ENCODE results near the gene SHOC2. TPM values are rescaled to one million over a fixed set of nuclear protein-coding genes. Genes with fewer than 3 reads are reported as not detected.

The SHOC2 gene
- total and polyA plus RNA-seq, 7 experiments from 2014 or later: 48.2 to 71.7 (median 60.2) TPM

- H3K4me1 Mint-ChIP-seq: peaks cover 30 to 67% (median 62%) of the 10 kb centered on the region in 7 donors
- H3K4me3 Mint-ChIP-seq: peak overlapping the region; percentile 86 to 100 (median 96)
- intact Hi-C loops (cut with micrococcal nuclease): loop anchor here (1.0 to 5.0 kb wide), 27 partner anchors 9 to 1527 kb away; partner anchors contain the start of genes DUSP5 (in 2 of the 2), SMC3 (in 2 of the 2), ADRA2A (in 1 of the 2) and PDCD4 (in 1 of the 2)
- no peaks in the 10 kb centered on the region for H3K27me3 ChIP-seq (ENCODE audit: control insufficient read depth in 2 of 2, insufficient read depth in 2 of 2, low read length in 2 of 2)
- ChIA-PET CTCF (interaction anchor here (1.0 kb wide), 1 partner anchor 27 kb away, joined by 3 read pairs; no protein-coding TSS in a partner anchor), POLR2A (interaction anchor here (0.6 kb wide), 1 partner anchor 1809 kb away, joined by 3 read pairs; no protein-coding TSS in a partner anchor)
- no peak for ATAC-seq
- peaks cover 0 to 8% (median 4%) of the 10 kb centered on the region in 5 donors for H3K36me3 Mint-ChIP-seq
- peaks cover 7 to 17% of the 10 kb centered on the region in 2 donors for H3K4me1 ChIP-seq (ENCODE audit: control insufficient read depth in 2 of 2, insufficient read depth in 2 of 2, low read length in 2 of 2)
- H3K9me3 Mint-ChIP-seq: no peaks in the 10 kb centered on the region
- peak overlapping the region; percentile 49 for H3K4me3 ChIP-seq (ENCODE audit: low read length)
- H3K36me3 ChIP-seq (ENCODE audit: control insufficient read depth in 2 of 3, insufficient read depth in 3 of 3, low read length in 3 of 3): peaks cover 0 to 11% (median 0%) of the 10 kb centered on the region in 3 experiments
- no peaks in the 10 kb centered on the region for H3K27me3 Mint-ChIP-seq
- H3K9me3 ChIP-seq (ENCODE audit: control insufficient read depth in 2 of 3, low read length in 3 of 3): no peaks in the 10 kb centered on the region
- peak in 6 of 9 donors; percentile 16 to 34 (median 28) for DNase-seq
- H3K27ac ChIP-seq (ENCODE audit: low read depth, low read length): peak overlapping the region; percentile 91
- H3K27ac Mint-ChIP-seq: peak overlapping the region; percentile 79 to 98 (median 90)
Observed at GRCh38 chr10:110919971-110920881, 822 bp downstream of the SHOC2 start.

- intact Hi-C loops (cut with micrococcal nuclease): loop anchor here (5.0 kb wide), 2 partner anchors 33 to 48 kb away; no protein-coding TSS in a partner anchor
- no peaks in the 10 kb centered on the region for H3K27me3 ChIP-seq (ENCODE audit: control insufficient read depth in 2 of 2, insufficient read depth in 2 of 2, low read length in 2 of 2)
- no peaks in the 10 kb centered on the region for H3K9me3 ChIP-seq (ENCODE audit: control insufficient read depth in 2 of 3, low read length in 3 of 3)
- Mint-ChIP-seq H3K4me3 (peak overlapping the region in 4 of 10 donors; percentile 10 to 29 (median 24)), H3K27me3 (no peaks in the 10 kb centered on the region), H3K4me1 (peaks cover 32 to 64% (median 52%) of the 10 kb centered on the region in 7 donors), H3K36me3 (peaks cover 0 to 9% (median 0%) of the 10 kb centered on the region in 5 donors), H3K27ac (no peak overlapping the region), H3K9me3 (no peaks in the 10 kb centered on the region)
- ATAC-seq (no peak), DNase-seq (no peak)
- no peak overlapping the region for H3K27ac ChIP-seq (ENCODE audit: low read depth, low read length)
- CTCF ChIA-PET: no interaction called here
- POLR2A ChIA-PET: no interaction called here
- H3K4me1 ChIP-seq (ENCODE audit: control insufficient read depth in 2 of 2, insufficient read depth in 2 of 2, low read length in 2 of 2): peaks cover 0 to 16% of the 10 kb centered on the region in 2 donors
- H3K4me3 ChIP-seq (ENCODE audit: low read length): no peak overlapping the region
- H3K36me3 ChIP-seq (ENCODE audit: control insufficient read depth in 2 of 3, insufficient read depth in 3 of 3, low read length in 3 of 3): peaks cover 0 to under 1% (median 0%) of the 10 kb centered on the region in 3 experiments
Observed at GRCh38 chr10:110923856-110924493, 4.6 kb downstream of the SHOC2 start.

- no peak overlapping the region for H3K27ac Mint-ChIP-seq
- CTCF ChIA-PET: no interaction called here
- POLR2A ChIA-PET: interaction anchor here (0.6 to 0.9 kb wide), 2 partner anchors 20 to 416 kb away, joined by 3 to 4 read pairs; no protein-coding TSS in a partner anchor
Observed at GRCh38 chr10:110927461-110927860, 8.1 kb downstream of the SHOC2 start.

GRCh38 chr10:110931769-110932381 is 12.5 kb downstream of the SHOC2 start:
- Mint-ChIP-seq H3K9me3 (no peaks in the 10 kb centered on the region), H3K27me3 (no peaks in the 10 kb centered on the region)
- H3K4me3 ChIP-seq (ENCODE audit: low read length): no peak overlapping the region

More at GRCh38 chr10:110927461-110927860, 8.1 kb downstream of the SHOC2 start:
- H3K4me1 Mint-ChIP-seq: peaks cover 23 to 42% (median 32%) of the 10 kb centered on the region in 7 donors
- Histone ChIP-seq H3K27me3 (ENCODE audit: control insufficient read depth in 2 of 2, insufficient read depth in 2 of 2, low read length in 2 of 2) (no peaks in the 10 kb centered on the region), H3K9me3 (ENCODE audit: control insufficient read depth in 2 of 3, low read length in 3 of 3) (no peaks in the 10 kb centered on the region), H3K4me3 (ENCODE audit: low read length) (no peak overlapping the region), H3K36me3 (ENCODE audit: control insufficient read depth in 2 of 3, insufficient read depth in 3 of 3, low read length in 3 of 3) (no peaks in the 10 kb centered on the region), H3K27ac (ENCODE audit: low read depth, low read length) (no peak overlapping the region), H3K4me1 (ENCODE audit: control insufficient read depth in 2 of 2, insufficient read depth in 2 of 2, low read length in 2 of 2) (peaks cover 0 to 4% of the 10 kb centered on the region in 2 donors)
- no peaks in the 10 kb centered on the region for H3K9me3 Mint-ChIP-seq
- DNase-seq (no peak), ATAC-seq (no peak)
- peaks cover 0 to 9% (median 0%) of the 10 kb centered on the region in 5 donors for H3K36me3 Mint-ChIP-seq
- intact Hi-C loops (cut with micrococcal nuclease): no loop called here
- H3K4me3 Mint-ChIP-seq: peak overlapping the region in 1 of 10 donors; percentile 30
- no peaks in the 10 kb centered on the region for H3K27me3 Mint-ChIP-seq

GRCh38 chr10:110932505-110933180 is 13.2 kb downstream of the SHOC2 start:
- no peaks in the 10 kb centered on the region for H3K9me3 Mint-ChIP-seq
- Histone ChIP-seq H3K36me3 (ENCODE audit: control insufficient read depth in 2 of 3, insufficient read depth in 3 of 3, low read length in 3 of 3) (no peaks in the 10 kb centered on the region), H3K27me3 (ENCODE audit: control insufficient read depth in 2 of 2, insufficient read depth in 2 of 2, low read length in 2 of 2) (no peaks in the 10 kb centered on the region), H3K27ac (ENCODE audit: low read depth, low read length) (no peak overlapping the region), H3K4me1 (ENCODE audit: control insufficient read depth in 2 of 2, insufficient read depth in 2 of 2, low read length in 2 of 2) (peaks cover 0 to 2% of the 10 kb centered on the region in 2 donors), H3K4me3 (ENCODE audit: low read length) (no peak overlapping the region), H3K9me3 (ENCODE audit: control insufficient read depth in 2 of 3, low read length in 3 of 3) (no peaks in the 10 kb centered on the region)
- no peaks in the 10 kb centered on the region for H3K27me3 Mint-ChIP-seq
- CTCF ChIA-PET: no interaction called here
- DNase-seq (no peak), ATAC-seq (no peak)
- peaks cover 7 to 38% (median 23%) of the 10 kb centered on the region in 7 donors for H3K4me1 Mint-ChIP-seq
- no peak overlapping the region for H3K27ac Mint-ChIP-seq
- no peak overlapping the region for H3K4me3 Mint-ChIP-seq
- H3K36me3 Mint-ChIP-seq: peaks cover 0 to 13% (median 9%) of the 10 kb centered on the region in 5 donors
- intact Hi-C loops (cut with micrococcal nuclease): no loop called here
- POLR2A ChIA-PET: no interaction called here

More at GRCh38 chr10:110931769-110932381, 12.5 kb downstream of the SHOC2 start:
- Mint-ChIP-seq H3K4me1 (peaks cover 3 to 40% (median 20%) of the 10 kb centered on the region in 7 donors), H3K4me3 (no peak overlapping the region), H3K36me3 (peaks cover 0 to 8% (median 6%) of the 10 kb centered on the region in 5 donors), H3K27ac (no peak overlapping the region)
- ChIA-PET CTCF (no interaction called here), POLR2A (no interaction called here)
- Histone ChIP-seq H3K27ac (ENCODE audit: low read depth, low read length) (no peak overlapping the region), H3K36me3 (ENCODE audit: control insufficient read depth in 2 of 3, insufficient read depth in 3 of 3, low read length in 3 of 3) (no peaks in the 10 kb centered on the region), H3K27me3 (ENCODE audit: control insufficient read depth in 2 of 2, insufficient read depth in 2 of 2, low read length in 2 of 2) (no peaks in the 10 kb centered on the region), H3K9me3 (ENCODE audit: control insufficient read depth in 2 of 3, low read length in 3 of 3) (no peaks in the 10 kb centered on the region), H3K4me1 (ENCODE audit: control insufficient read depth in 2 of 2, insufficient read depth in 2 of 2, low read length in 2 of 2) (peaks cover 0 to 4% of the 10 kb centered on the region in 2 donors)
- no peak for DNase-seq
- intact Hi-C loops (cut with micrococcal nuclease): no loop called here
- no peak for ATAC-seq

- ChIA-PET POLR2A (no interaction called here), CTCF (no interaction called here)
- intact Hi-C loops (cut with micrococcal nuclease): no loop called here
- Histone ChIP-seq H3K27me3 (ENCODE audit: control insufficient read depth in 2 of 2, insufficient read depth in 2 of 2, low read length in 2 of 2) (no peaks in the 10 kb centered on the region), H3K4me1 (ENCODE audit: control insufficient read depth in 2 of 2, insufficient read depth in 2 of 2, low read length in 2 of 2) (no peaks in the 10 kb centered on the region), H3K4me3 (ENCODE audit: low read length) (no peak overlapping the region), H3K9me3 (ENCODE audit: control insufficient read depth in 2 of 3, low read length in 3 of 3) (no peaks in the 10 kb centered on the region), H3K27ac (ENCODE audit: low read depth, low read length) (no peak overlapping the region), H3K36me3 (ENCODE audit: control insufficient read depth in 2 of 3, insufficient read depth in 3 of 3, low read length in 3 of 3) (no peaks in the 10 kb centered on the region)
- DNase-seq: no peak
- no peaks in the 10 kb centered on the region for H3K27me3 Mint-ChIP-seq
- peaks cover 0 to 29% (median 15%) of the 10 kb centered on the region in 5 donors for H3K36me3 Mint-ChIP-seq
- peak overlapping the region in 1 of 9 donors; percentile 28 for H3K27ac Mint-ChIP-seq
- H3K4me3 Mint-ChIP-seq: peak overlapping the region in 1 of 10 donors; percentile 39
- H3K9me3 Mint-ChIP-seq: peaks cover 0 to 7% (median 1%) of the 10 kb centered on the region in 11 donors
- no peak for ATAC-seq
- H3K4me1 Mint-ChIP-seq: peaks cover 7 to 58% (median 36%) of the 10 kb centered on the region in 7 donors
Observed at GRCh38 chr10:110936757-110937156, 17.4 kb downstream of the SHOC2 start.

All from naive thymus-derived CD4-positive, alpha-beta T cell (primary cell).